BE2C (cell line): ENCODE results near the gene RACK1.

Experiments used
- DNase-seq: peaks from one replicate; pipeline ENCODE4 v3.0.0-alpha.2; 2020
- H3K27me3 ChIP-seq: fragments of 250-450 bp; sonication (Bioruptor Pico); 2 replicates; pipeline ENCODE4 v1.5.1; 2020; ENCODE audit warnings: mild to moderate bottlenecking
- H3K36me3 ChIP-seq: fragments of 250-450 bp; sonication (Bioruptor Pico); 2 replicates; pipeline ENCODE4 v1.5.1; 2020; ENCODE audit warnings: mild to moderate bottlenecking
- H3K4me1 ChIP-seq: fragments of 250-450 bp; sonication (Bioruptor Pico); 2 replicates; pipeline ENCODE4 v1.5.1; 2020
- H3K4me3 ChIP-seq: 2 replicates; pipeline ENCODE4 v1.5.1; 2011; ENCODE audit warnings: low read depth, low read length
- H3K9me3 ChIP-seq: fragments of 250-450 bp; sonication (Bioruptor Pico); 2 replicates; pipeline ENCODE4 v1.5.1; 2020
- CTCF ChIP-seq: IDR thresholded peaks from 2 replicates; pipeline ENCODE4 v1.5.1; 2012; ENCODE audit warnings: mild to moderate bottlenecking, low read depth, low read length

Gene RACK1

GRCh38 chr5:181265092-181265671, 21.5 kb upstream of the RACK1 start:
- Histone ChIP-seq H3K4me1 (no peaks in the 10 kb centered on the region), H3K4me3 (no peak overlapping the region), H3K9me3 (no peaks in the 10 kb centered on the region), H3K36me3 (peaks cover 13% of the 10 kb centered on the region), H3K27me3 (no peaks in the 10 kb centered on the region)
- no peak for TF ChIP-seq CTCF
- DNase-seq = no peak

- no peak for TF ChIP-seq CTCF
- H3K9me3 ChIP-seq = no peaks in the 10 kb centered on the region
- no peak for DNase-seq
Observed at GRCh38 chr5:181263633-181264032, 19.9 kb upstream of the RACK1 start.

GRCh38 chr5:181261320-181262049, 17.8 kb upstream of the RACK1 start:
- H3K9me3 ChIP-seq = no peaks in the 10 kb centered on the region
- peak overlapping the region; percentile 99 for H3K4me3 ChIP-seq
- TF ChIP-seq CTCF = no peak
- peaks cover 17% of the 10 kb centered on the region for H3K36me3 ChIP-seq
- H3K27me3 ChIP-seq = no peaks in the 10 kb centered on the region
- DNase-seq = peak; percentile 82
- H3K4me1 ChIP-seq = peaks cover 3% of the 10 kb centered on the region

More at GRCh38 chr5:181263633-181264032, 19.9 kb upstream of the RACK1 start:
- no peaks in the 10 kb centered on the region for H3K27me3 ChIP-seq
- peaks cover 13% of the 10 kb centered on the region for H3K36me3 ChIP-seq
- H3K4me1 ChIP-seq = peaks cover 3% of the 10 kb centered on the region
- H3K4me3 ChIP-seq = no peak overlapping the region

GRCh38 chr5:181260720-181261319, 17.1 kb upstream of the RACK1 start, which contains the start of gene TRIM52:
TSS of gene TRIM52 (minus strand) at chr5:181261143. CDS start at chr5:181260813, 330 bp downstream.
- H3K9me3 ChIP-seq = no peaks in the 10 kb centered on the region
- peaks cover 3% of the 10 kb centered on the region for H3K4me1 ChIP-seq
- H3K4me3 ChIP-seq = peak within 1 kb of the TSS; percentile 99
- peaks cover 24% of the 10 kb centered on the region for H3K36me3 ChIP-seq
- peak; percentile 95 for DNase-seq
- no peaks in the 10 kb centered on the region for H3K27me3 ChIP-seq
- no peak for TF ChIP-seq CTCF

- TF ChIP-seq CTCF = no peak
- Histone ChIP-seq H3K27me3 (no peaks in the 10 kb centered on the region), H3K4me1 (peaks cover 3% of the 10 kb centered on the region), H3K36me3 (peaks cover 31% of the 10 kb centered on the region), H3K9me3 (no peaks in the 10 kb centered on the region), H3K4me3 (peak overlapping the region; percentile 99)
- DNase-seq = no peak
Observed at GRCh38 chr5:181259974-181260719, 16.4 kb upstream of the RACK1 start.
